ENCODE results near the gene PSMD4.
A peak's percentile ranks its signal among the peaks of the same experiment; 100 is the strongest.

Gene PSMD4

DNA sequence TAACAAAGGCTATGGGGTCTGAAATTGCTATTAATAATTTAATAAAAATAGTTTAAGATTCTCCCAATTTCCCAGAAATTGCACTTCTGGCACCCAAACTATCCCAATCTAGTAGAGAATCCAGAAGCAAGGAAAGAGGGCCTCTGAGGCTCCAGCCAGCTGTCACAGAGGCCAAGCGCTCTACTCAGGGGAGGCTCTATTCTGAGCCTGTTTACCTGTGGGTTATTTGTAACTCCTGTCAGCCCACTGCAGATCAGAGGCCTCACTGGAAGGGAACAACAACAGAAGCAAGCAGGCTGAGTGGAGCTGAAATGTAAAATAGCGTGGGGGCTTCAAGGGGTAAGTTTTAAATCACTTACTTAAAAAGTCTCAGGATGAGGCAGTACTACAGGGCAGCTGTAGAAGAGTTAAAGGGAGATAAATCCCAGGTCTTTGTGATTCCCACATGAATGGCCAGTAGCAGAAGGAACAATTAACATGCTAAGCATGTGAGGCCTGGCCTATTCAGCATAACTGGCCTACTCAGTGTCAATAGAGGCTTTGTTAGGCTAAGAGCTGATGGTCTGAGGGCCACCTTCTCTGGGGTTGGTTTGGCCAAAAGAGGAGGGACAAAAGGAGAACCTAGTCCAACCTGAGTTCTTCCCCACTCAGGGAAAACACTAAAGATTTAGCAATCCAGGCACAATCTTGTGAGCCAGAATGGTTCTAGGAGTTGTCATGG is 40.4 kb downstream of the PSMD4 start:
- no peak for DNase-seq (ENCODE audit: low read depth in 3 of 3)

DNA sequence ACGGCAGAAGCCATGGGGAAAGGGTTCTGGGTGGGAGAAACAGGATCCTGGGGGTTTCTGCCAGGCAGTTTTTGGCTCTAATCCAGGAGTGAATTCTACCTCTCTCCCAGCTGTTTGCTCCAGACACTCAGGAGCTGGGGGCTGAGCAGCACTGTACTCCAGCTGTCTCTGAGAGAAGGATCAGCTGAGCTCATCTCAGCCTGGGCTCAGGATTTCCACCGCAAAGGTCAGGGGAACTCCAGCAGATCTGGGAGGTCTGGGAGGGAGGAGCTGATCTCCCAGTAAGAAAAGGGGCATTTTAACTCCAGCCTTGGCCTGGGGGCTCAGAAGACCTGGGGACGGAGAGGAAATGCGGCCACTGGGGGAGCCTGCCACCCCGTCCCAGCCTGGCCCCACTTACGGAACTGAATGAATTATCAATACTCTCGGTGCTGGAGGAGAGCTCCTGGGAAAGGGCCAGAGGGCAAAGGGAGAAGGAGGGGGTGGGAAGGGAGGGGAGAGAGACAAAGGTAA is 55.3 kb downstream of the PSMD4 start:
- DNase-seq (ENCODE audit: low read depth in 3 of 3) = no peak

DNA sequence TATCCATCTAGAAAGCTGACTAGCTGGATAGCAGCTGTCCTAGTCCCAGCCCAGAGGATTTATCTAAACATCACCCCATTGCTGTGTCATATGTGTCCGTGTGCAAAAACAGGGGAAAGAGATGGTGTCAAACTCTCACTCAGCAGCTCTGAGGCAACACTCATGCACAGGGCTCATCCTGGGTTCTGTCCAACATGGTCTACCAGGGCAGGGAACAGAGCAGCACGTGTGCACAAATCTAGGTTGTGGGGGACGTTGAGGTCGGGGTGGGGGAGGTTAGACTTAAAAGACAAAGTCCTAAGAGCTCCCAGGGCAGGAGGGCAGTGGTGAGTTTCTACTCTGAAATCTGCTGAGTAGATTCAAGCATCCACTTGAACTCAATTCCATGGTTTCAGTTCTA is 56.5 kb downstream of the PSMD4 start:
- DNase-seq (ENCODE audit: low read depth in 3 of 3) = no peak

DNA sequence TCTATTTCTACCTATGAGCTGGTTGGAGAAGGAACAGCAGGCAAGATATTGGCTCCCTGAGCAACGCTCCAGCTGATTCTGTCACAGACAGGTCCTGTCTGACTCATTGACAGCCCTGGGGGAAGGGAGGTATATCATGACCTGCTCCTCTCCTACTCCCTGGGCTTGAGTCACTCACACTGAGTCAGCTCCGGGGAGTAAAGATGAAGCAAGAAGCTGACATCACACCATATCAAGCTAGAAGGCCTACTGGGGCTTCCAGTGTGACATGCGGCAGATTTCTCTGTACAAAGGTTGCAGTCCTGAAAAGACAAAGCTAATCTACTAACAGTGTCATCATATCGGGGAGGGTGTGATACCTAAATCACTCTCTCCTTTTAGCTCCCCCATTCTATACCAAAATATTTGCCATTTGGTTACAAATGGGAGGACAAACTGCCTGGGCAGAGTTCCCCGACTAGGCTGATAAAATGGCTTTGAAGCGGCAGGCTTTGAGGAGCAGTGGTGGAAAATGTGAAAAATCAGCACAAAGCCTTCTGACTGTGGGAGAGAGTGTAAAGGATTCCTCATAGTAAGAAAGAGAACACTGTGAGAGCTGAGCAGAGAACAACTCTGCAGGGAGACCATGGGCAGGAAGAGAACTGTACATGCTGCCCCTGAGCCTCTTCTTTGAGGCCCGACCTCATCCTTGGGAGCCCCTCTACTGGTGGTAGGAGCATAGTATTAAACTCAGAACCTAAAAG is 57.2 kb downstream of the PSMD4 start:
- peak; percentile 68 to 85 (median 77) for DNase-seq (ENCODE audit: low read depth in 3 of 3)

DNA sequence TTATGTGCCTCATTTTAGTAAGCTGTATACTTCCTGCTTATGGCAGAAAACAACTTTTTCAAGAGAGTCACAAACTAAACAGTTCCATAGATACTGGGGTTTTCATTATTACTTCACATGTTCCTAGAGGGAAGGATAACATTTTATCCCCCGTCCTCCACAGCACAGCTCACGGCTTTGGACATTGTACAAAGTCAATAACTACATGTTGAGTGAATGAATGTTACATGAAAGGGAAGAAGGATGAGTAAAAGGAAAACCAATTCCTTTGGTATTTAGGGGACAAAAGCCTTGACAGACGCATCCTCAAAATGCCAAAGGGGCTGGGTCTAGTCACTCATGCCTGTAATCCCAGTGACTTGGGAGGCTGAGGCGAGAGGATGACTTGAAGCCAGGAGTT is 57.9 kb downstream of the PSMD4 start:
- DNase-seq (ENCODE audit: low read depth in 3 of 3) = no peak

DNA sequence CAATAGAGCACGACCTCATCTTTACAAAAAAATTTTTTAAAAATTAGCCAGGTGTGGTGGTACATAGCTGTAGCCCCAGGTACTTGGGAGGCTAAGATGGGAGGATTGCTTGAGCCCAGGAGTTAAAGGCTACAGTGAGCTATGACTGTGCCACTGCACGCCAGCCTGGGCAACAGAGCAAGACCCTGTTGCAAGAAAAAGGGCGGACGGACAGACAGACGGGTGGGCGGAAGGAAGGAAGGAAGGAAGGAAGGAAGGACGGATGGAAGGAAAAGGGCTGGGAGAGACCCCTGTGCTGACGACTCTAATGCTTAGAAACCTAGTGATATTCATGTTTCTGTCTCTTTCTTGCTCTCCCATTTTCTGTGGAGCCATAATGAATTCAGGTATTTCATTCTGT is 58.3 kb downstream of the PSMD4 start:
- no peak for DNase-seq (ENCODE audit: low read depth in 3 of 3)

DNA sequence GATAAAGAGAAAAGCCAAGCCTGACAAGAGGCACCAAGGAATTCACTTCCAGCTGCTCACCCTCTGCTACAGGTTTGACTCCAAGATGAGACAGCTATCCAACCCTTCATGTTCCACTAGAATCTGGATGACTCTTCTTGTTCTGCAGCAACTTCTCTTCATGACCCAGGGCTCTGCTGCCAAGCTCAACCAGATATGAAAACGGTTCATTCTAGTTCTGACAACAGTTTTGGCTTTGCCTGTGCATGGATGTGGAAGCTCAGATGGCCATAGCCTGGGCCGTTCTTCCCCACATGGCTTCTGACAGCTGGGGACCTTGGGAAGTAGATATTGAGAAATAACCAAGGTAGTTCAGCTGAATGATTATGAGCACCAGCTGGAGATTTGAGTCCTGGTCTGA is 59.0 kb downstream of the PSMD4 start:
- no peak for DNase-seq (ENCODE audit: low read depth in 3 of 3)

DNA sequence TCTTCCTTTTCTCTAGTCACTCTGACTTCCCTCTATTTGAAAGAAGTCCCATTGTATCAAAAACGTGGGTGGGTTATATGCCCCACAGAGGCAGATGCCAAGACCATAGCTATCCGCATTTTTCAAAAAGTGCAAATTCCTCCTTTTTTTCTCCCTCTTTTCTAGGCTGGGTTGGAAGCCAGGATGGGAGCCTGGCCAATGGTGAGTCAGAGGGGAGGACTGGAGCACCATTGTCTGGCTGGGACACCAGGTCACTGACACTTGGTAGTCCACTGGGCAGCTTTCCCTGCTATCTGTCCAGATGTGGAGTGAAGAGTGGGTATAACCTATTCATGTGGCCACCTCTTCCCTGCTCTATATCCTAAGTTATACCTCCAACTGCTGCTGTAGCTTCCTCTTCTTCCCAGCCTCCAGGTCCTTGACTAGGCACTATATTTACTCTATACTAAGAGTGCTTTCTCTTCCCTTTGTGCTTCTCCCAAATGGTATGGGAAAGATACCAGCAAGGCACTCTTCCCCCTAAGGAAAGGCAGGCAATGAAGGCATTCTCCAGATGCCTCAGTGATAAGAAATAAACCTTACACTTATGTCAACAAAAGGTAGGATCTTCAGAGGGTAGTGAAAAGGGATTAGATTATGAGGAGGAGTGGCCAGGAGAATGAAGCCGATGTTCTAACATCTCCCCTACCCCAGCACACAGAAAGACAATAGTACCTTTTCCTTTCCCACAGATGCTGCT is 59.8 kb downstream of the PSMD4 start:
- DNase-seq (ENCODE audit: low read depth in 3 of 3) = no peak

DNA sequence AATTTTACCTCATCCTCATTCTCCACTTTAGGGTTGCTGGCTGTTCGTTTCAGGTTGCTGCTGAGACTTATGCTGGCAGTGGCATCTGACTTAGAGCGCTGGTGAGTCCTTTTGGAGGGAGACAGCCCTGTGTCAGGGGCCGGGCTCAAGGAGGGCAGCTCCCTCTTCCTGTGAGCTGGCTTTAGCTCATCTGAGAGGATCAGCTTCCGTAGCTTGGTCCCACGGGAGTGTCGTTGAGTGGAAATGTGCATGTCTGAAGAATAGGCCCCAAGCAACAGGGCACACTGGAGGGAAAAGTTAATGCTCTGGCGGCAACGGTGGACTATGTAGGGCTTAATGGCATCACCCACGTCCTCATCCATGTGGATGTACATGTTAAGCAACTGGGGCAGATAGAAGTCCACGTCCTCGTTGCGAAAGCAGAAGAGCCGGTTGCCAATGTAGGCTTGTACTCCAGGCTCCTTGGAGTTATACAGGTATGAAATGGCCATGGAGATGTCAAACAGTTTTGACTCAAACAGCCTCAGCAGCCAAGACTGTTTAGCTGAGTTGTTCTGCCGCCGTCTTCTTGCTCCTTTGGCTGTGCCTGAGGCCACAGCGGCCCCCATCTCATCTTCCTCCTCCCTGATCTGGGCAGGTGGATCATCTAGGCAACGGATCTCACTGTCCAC is 61.2 kb downstream of the PSMD4 start:
- DNase-seq (ENCODE audit: low read depth in 3 of 3) = no peak

Data from stimulated activated CD4-positive, alpha-beta T cell treated with anti-CD3 and anti-CD28 coated beads, TNF-alpha, amount 100 ng/mL, for 24 hours (primary cell).